GM21529 (cell line): ENCODE results near the gene DRP2.
"Not testable (repeated sequence)": the region's sequence is repeated elsewhere in the genome, so short reads cannot be mapped to it uniquely, and the experiment has no call there.

Source experiments
- ATAC-seq: cut with Tn5 transposase; IDR thresholded peaks from one replicate; pipeline ENCODE4 v1.9.1; 2021; ENCODE audit not compliant: unreplicated experiment

DRP2 gene

DNA sequence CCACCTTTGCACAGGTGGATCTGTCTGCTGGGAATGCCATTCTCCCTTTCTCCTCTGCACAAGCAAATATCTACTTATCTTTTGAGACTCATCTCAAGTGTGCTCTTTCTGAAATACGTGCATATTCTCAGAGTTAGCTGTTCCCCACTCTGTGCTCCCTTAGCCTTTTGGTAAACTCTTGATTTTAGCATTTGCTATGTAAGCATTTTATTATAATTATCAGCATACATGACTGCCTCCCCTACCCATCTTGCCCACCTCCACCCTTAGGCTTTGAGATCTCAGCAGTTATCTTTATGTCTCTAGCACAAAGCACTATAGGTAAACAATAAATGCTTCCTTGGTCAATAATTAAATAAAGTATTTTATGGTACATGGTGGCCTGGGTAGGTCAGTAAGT, 11.5 kb downstream of the DRP2 start:
- ATAC-seq, result no peak

DNA sequence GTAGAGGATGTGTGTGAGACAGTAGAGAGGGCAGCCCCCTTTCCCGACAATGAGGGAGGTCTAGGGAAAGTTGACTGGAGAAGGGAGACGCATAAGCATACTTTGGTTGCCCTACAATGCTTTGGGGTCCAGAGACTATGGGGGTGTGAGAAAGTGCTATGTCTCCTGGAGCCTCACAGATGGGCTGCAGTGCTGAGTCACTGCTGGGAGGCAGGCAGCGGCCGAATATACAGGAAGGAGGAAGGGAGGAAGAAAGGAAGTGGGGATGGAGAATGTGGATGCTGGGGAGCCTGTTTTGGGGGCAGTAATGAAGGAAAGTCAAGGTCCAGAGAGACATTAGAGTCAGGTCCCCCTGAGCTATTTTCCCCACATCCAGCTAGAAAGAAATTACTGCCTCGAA, 12.7 kb downstream of the DRP2 start:
- ATAC-seq, result no peak

DNA sequence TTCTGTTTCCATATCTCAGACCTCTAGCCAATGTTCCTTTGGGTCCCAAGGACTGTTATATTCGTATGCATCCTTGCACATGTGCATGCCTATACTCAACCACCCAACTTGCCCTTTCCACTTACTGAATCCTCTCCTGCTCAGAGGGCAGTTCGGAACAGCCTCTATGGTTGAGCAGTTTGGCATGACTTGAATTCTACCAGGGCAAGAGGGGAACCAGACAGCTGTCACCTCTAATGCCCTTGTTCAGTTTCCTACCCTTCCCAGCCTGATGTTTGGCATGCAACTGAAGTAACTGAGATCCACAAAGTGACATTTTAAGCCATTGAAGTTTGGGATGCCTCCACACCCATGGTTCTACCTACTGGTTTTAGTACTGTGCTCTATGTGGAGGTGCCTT, 17.5 kb downstream of the DRP2 start:
- ATAC-seq, result no peak

- no peak for ATAC-seq
Observed at GRCh38 chrX:101241531-101241930, 21.9 kb downstream of the DRP2 start.

DNA sequence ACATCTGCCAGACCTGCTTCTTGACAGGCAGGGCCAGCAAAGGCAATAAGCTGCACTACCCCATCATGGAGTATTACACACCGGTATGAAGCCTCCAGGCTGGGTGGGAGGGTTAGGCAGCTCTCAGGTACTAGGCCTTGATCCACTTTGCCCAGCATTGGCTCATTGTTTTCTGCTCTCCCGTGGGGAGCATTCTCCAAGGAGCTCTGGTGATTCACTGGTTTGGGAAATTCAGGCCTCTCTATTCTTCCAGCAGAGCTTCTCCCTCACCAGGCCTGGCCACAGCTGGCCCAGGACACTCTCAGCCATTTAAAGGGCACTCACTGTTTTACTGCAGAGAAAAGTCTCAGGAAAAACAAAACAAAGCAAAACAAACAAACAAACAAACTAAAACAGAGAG, 33.0 kb downstream of the DRP2 start:
- ATAC-seq, result no peak

DNA sequence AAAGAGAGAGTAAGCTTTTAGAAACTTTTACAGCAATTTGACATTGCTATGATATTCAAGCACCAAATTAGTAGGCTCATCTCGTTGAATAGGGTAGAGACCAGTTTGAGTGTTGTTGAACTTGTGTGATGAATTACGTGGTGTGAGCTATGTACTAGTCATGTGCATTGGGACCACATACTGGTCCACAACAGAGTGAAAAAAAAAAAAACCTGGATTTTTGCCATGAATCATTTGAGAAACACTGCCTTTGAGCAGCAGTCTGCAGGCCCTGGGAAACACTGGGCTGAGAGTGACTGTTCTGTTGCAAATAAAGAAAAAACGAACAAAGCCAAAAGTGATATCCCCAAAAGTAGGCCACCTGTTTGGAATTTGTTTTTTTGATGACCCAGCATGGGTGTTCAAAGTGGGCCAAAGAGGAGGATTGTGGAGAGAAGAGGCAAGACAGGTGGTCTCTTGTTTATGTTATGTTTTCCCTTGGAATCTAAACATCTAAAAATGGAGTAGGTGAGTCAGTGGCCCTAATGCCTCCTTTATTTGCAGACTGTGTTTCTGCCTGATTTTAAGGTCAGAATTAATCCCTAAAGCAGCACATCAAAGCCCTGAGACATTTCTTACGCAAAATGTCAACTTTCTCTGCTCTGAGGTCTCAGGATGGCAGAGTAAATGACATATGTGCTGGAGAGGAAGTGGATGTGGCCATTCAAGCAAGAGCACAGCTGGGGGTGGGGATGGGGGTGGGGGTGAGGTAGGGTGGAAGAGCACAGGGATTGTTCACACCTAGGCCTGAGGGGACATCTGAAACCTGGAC, 38.1 kb downstream of the DRP2 start:
- ATAC-seq, result no peak

- ATAC-seq, result no peak
Observed at GRCh38 chrX:101258259-101258581, 38.6 kb downstream of the DRP2 start.

DNA sequence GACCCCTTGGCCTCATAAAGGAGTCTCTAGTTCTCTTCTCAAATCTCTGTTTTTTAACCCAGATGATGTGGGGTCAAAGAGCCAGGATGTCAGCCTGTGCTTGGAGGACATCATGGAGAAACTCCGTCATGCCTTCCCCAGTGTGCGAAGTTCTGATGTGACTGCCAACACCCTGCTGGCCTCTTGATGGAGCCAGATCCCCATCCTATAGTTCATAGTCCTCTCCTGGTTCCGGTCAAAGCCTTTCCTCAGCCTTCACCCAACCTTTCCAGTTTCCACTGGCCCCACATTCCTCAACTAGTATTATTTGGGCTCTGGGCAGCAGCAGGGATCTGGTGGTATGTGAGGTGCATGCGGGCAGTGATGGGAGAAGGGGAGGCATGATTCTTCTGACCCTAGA, 40.8 kb downstream of the DRP2 start:
- ATAC-seq, result no peak

DNA sequence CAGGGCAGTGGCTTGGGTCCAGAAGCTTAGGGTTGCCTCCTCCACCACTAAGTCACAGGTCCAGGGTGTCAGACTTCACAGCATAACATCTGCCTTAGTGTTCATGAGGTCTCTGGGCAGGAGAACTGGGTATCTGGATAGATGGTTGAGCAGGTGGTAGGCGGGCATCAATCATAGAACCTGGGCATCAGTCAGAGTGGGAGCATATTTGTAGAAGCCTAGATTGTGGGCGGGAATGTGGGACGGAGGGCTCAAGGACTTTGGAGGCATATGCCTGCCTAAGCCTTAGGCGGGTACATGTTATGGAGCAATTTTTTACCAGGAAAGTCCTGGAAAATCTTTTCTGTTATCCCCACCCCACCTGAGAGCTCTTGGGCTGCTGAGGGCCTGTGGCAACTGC, 43.0 kb downstream of the DRP2 start:
- no peak for ATAC-seq

DNA sequence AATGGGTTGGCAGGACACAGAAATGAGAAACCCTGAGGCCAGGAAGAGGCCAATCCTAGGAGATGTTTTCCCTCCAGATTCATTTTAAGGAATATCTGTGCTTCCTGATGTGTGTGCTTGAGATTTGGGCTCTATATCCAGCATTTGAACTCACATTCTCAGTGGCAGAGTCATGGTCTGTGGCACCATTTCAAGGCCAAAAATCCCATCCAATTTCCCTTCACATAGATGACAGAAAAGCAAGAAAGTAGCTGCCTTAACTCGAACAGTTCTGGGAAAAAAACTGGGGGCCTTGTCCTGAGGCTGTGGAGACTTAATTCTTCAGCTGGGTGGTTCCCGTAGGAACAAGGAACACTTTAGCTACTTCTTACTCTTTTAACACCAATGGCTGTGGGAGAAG, 44.2 kb downstream of the DRP2 start:
- no peak for ATAC-seq

- ATAC-seq, result no peak
Observed at GRCh38 chrX:101265869-101266428, 46.4 kb downstream of the DRP2 start.

- ATAC-seq, result no peak
Observed at GRCh38 chrX:101274198-101274597, 54.6 kb downstream of the DRP2 start.

- no peak for ATAC-seq
Observed at GRCh38 chrX:101276238-101276637, 56.7 kb downstream of the DRP2 start.

- peak; percentile 82 for ATAC-seq
Observed at GRCh38 chrX:101287402-101287801, 67.8 kb downstream of the DRP2 start.

GRCh38 chrX:101290957-101291603, 71.5 kb downstream of the DRP2 start, which contains the start of gene TAF7L:
TSS of gene TAF7L (minus strand) at chrX:101291334. CDS start at chrX:101287543, 3,791 bp downstream.
- no peak for ATAC-seq

DNA sequence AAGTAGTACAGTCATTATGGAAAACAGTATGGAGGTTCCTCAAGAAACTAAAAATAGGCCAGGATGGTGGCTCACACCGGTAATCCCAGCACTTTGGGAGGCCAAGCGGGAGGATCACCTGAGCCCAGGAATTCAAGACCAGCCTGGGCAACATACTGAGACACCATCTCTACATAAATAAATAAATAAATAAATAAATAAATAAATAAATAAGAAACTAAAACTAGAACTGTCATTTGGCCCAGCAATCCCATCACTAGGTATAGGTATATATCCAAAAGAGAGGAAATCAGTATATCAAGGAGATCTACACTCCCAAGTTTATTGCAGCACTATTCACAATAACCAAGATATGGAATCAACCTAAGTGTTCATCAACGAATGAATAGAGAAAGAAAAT, 76.0 kb downstream of the DRP2 start:
- ATAC-seq, result not testable (repeated sequence)

DNA sequence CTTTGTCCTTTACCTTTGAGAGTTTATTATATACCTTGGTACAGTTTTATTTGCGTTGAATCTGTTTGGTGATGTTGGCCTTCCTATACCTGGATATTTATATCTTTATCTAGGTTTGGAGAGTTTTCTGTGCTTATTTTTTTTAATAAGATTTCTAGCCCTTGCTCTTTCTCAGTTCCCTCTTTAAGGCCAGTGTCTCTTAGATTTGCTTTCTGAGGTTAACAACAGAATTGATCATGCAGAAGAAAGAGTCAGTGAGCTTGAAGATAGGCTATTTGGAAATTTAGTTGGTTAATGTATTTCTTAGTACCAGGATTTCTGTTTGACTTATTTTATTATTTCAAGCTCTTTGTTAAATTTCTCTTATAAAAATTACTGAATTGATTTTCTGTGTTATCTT, 84.2 kb downstream of the DRP2 start:
- no peak for ATAC-seq
